GM10248 (cell line): Measurements from ENCODE around the gene SPATS1.

Experiments used
- CTCF ChIA-PET: fragments of 300-600 bp; sonication (Branson Sonifier 250); formaldehyde crosslinking; extraction: SDS; loops from one replicate; lab custom pipeline; 2021; ENCODE audit warnings: antibody characterized with exemption; lab: Yijun Ruan, JAX
- POLR2A ChIA-PET: fragments of 350-650 bp; sonication (Branson Sonifier 250); formaldehyde crosslinking; extraction: SDS; loops from one replicate; lab custom pipeline; 2020; ENCODE audit warnings: antibody characterized with exemption; lab: Yijun Ruan, JAX
- DNase-seq: peaks from one replicate; pipeline ENCODE4 v3.0.0; 2012; ENCODE audit errors: extremely low spot score
- CTCF ChIP-seq: IDR thresholded peaks from 2 replicates; pipeline ENCODE4 v1.5.1; 2012; ENCODE audit warnings: mild to moderate bottlenecking, low read depth; ENCODE audit errors: extremely low read depth, missing control alignments, control extremely low read depth

SPATS1 gene

GRCh38 chr6:44298864-44299263, 43.6 kb upstream of the SPATS1 start:
- POLR2A ChIA-PET: interaction anchor here (0.9 kb wide), 1 partner anchor 14 kb away, joined by 3 read pairs; the partner anchor contains the start of gene AARS2
- CTCF ChIA-PET: interaction anchor here (1.5 to 5.1 kb wide), 4 partner anchors 10 to 31 kb away, joined by 5 to 34 read pairs (median 8); partner anchors contain the start of genes AARS2 and TMEM151B
- no peak for TF ChIP-seq CTCF
- no peak for DNase-seq

GRCh38 chr6:44300292-44300823, 42.1 kb upstream of the SPATS1 start:
- POLR2A ChIA-PET: no interaction called here
- CTCF ChIA-PET: interaction anchor here (1.5 to 13.1 kb wide), 5 partner anchors 9 to 33 kb away, joined by 3 to 182 read pairs (median 11); partner anchors contain the start of genes AARS2, NFKBIE and TMEM151B
- no peak for TF ChIP-seq CTCF

GRCh38 chr6:44301106-44301505, 41.3 kb upstream of the SPATS1 start:
- no peak for DNase-seq
- POLR2A ChIA-PET: interaction anchor here (1.3 kb wide), 1 partner anchor 54 kb away, joined by 3 read pairs; the partner anchor contains the start of gene HSP90AB1
- CTCF ChIA-PET: interaction anchor here (1.5 to 13.1 kb wide), 4 partner anchors 9 to 34 kb away, joined by 3 to 182 read pairs (median 27); partner anchors contain the start of genes AARS2, NFKBIE and TMEM151B
- no peak for TF ChIP-seq CTCF

More at GRCh38 chr6:44300292-44300823, 42.1 kb upstream of the SPATS1 start:
- DNase-seq: no peak

GRCh38 chr6:44301782-44302564, 40.5 kb upstream of the SPATS1 start:
- POLR2A ChIA-PET: interaction anchor here (0.6 to 1.3 kb wide), 2 partner anchors 34 to 55 kb away, joined by 3 to 8 read pairs; partner anchors contain the start of gene HSP90AB1

GRCh38 chr6:44302856-44303255, 39.6 kb upstream of the SPATS1 start:
- DNase-seq: no peak
- ChIA-PET POLR2A (no interaction called here), CTCF (interaction anchor here (0.7 to 13.1 kb wide), 9 partner anchors 8 to 130 kb away, joined by 3 to 182 read pairs (median 4); partner anchors contain the start of genes AARS2, NFKBIE and TMEM151B)
- no peak for TF ChIP-seq CTCF

More at GRCh38 chr6:44301782-44302564, 40.5 kb upstream of the SPATS1 start:
- DNase-seq: no peak
- TF ChIP-seq CTCF: no peak
- CTCF ChIA-PET: interaction anchor here (1.0 to 13.1 kb wide), 6 partner anchors 8 to 36 kb away, joined by 3 to 182 read pairs (median 6); partner anchors contain the start of genes AARS2, NFKBIE and TMEM151B

- no peak for TF ChIP-seq CTCF
- no peak for DNase-seq
- ChIA-PET POLR2A (no interaction called here), CTCF (interaction anchor here (1.0 to 13.1 kb wide), 10 partner anchors 7 to 131 kb away, joined by 3 to 182 read pairs (median 8); partner anchors contain the start of genes AARS2, NFKBIE and TMEM151B)
Measured at GRCh38 chr6:44303842-44304241, 38.6 kb upstream of the SPATS1 start.
